Endothelial cell of umbilical vein (primary cell): ENCODE measurements around the gene CELF2. TPM values are rescaled to one million over a fixed set of nuclear protein-coding genes. Genes with fewer than 3 reads are reported as not detected.

Experiments
- BruUV-seq: library from RNA; stranded (reverse); fragments of 400-500 nt; replicated peaks from 2 replicates; lab custom pipeline; 2021; lab: Mats Ljungman, UMichigan
- CTCF ChIA-PET: fragments of 300-600, 350-600 bp; sonication (Branson Sonifier 250); formaldehyde crosslinking; loops from one replicate; lab custom pipeline; 2021; ENCODE audit warnings: antibody characterized with exemption, inconsistent platforms; lab: Charles Lee
- POLR2A ChIA-PET: fragments of 300-600, 350-600 bp; sonication (Branson Sonifier 250); formaldehyde crosslinking; loops from one replicate; lab custom pipeline; 2021; ENCODE audit warnings: antibody characterized with exemption, inconsistent platforms; lab: Charles Lee
- DNase-seq: peaks from one replicate; pipeline ENCODE4 v3.0.0-alpha.2; 2011; ENCODE audit warnings: low read depth, low spot score
- FAIRE-seq: peaks from 2 replicates; lab custom pipeline; 2011; peaks lifted over from hg19 to GRCh38; lab: Jason Lieb, UNC
- H2AFZ ChIP-seq: 2 replicates; pipeline ENCODE4 v1.6.0; 2012; ENCODE audit warnings: low read depth, low read length, control low read depth, inconsistent platforms
- H3K27ac ChIP-seq: 2 replicates; pipeline ENCODE4 v1.5.1; 2011; ENCODE audit warnings: low read depth, mild to moderate bottlenecking, control low read depth, low read length, moderate library complexity; ENCODE audit not compliant: insufficient read depth
- H3K27me3 ChIP-seq, 2 experiments: 2 replicates each; pipeline versions ENCODE4 v1.6.0 to v1.6.1; 2011; ENCODE audit warnings: low read length in 2 of 2, mixed read lengths in 1 of 2; ENCODE audit not compliant: control insufficient read depth in 2 of 2, insufficient read depth in 2 of 2
- H3K36me3 ChIP-seq, 2 experiments: 2 replicates in 1 of 2; 3 replicates in 1 of 2; pipeline ENCODE4 v1.5.1; 2011; ENCODE audit warnings: low read length in 2 of 2, mild to moderate bottlenecking in 1 of 2, moderate library complexity in 1 of 2; ENCODE audit not compliant: control insufficient read depth in 2 of 2, insufficient read depth in 2 of 2; ENCODE audit errors: extremely low read depth in 1 of 2
- H3K4me1 ChIP-seq: 3 replicates; pipeline ENCODE4 v1.5.1; 2011; ENCODE audit warnings: mild to moderate bottlenecking, low read length; ENCODE audit not compliant: control insufficient read depth, insufficient read depth; ENCODE audit errors: extremely low read depth
- H3K4me2 ChIP-seq: 2 replicates; pipeline ENCODE4 v1.6.1; 2011; ENCODE audit warnings: low read length, control low read depth, mixed read lengths; ENCODE audit not compliant: insufficient read depth
- H3K4me3 ChIP-seq, 3 experiments: fragments of 200-600 bp in 1 of 3; sonication (generic), shearing (Covaris generic) in 1 of 3; replicated peaks in 1 of 3; 2 replicates each; pipeline ENCODE4 v1.5.1; 2011 to 2016; ENCODE audit warnings: control low read depth in 3 of 3, low read length in 3 of 3, mild to moderate bottlenecking in 2 of 3, inconsistent platforms in 1 of 3, low read depth in 1 of 3, moderate library complexity in 1 of 3; ENCODE audit not compliant: insufficient read depth in 1 of 3
- H3K79me2 ChIP-seq: 2 replicates; pipeline ENCODE4 v1.6.0; 2012; ENCODE audit warnings: low read length, inconsistent platforms; ENCODE audit not compliant: control insufficient read depth, insufficient read depth
- H3K9ac ChIP-seq: replicated peaks from 2 replicates; pipeline ENCODE3; 2011; ENCODE audit warnings: low read length, control low read depth; ENCODE audit not compliant: insufficient read depth; ENCODE audit errors: extremely low read depth
- H3K9me1 ChIP-seq: replicated peaks from 3 replicates; pipeline ENCODE4 v1.6.0; 2011; ENCODE audit warnings: mild to moderate bottlenecking, low read length; ENCODE audit not compliant: control insufficient read depth, insufficient read depth; ENCODE audit errors: extremely low read depth
- H3K9me3 ChIP-seq: replicated peaks from 2 replicates; pipeline ENCODE4 v1.5.1; 2012; ENCODE audit warnings: low read length, inconsistent platforms; ENCODE audit not compliant: control insufficient read depth, insufficient read depth
- H4K20me1 ChIP-seq: replicated peaks from 2 replicates; pipeline ENCODE3; 2011; ENCODE audit warnings: mild to moderate bottlenecking, low read length; ENCODE audit not compliant: control insufficient read depth, insufficient read depth; ENCODE audit errors: extremely low read depth
- CTCF ChIP-seq, 2 donors: IDR thresholded peaks; 1 replicate in 1 of 2; 2 replicates in 1 of 2; pipeline ENCODE4 v1.5.1; 2011; ENCODE audit warnings: low read length in 2 of 2, mild to moderate bottlenecking in 2 of 2, moderate library complexity in 2 of 2, control low read depth in 1 of 2, inconsistent platforms in 1 of 2, low read depth in 1 of 2; ENCODE audit not compliant: insufficient read depth in 1 of 2; ENCODE audit errors: extremely low read depth in 1 of 2
- EZH2 ChIP-seq: IDR thresholded peaks from 2 replicates; pipeline ENCODE4 v1.6.1; 2012; ENCODE audit warnings: borderline replicate concordance, low read depth, mild to moderate bottlenecking, moderate library complexity, low read length, inconsistent platforms; ENCODE audit not compliant: severe bottlenecking
- FOS ChIP-seq: IDR thresholded peaks from 2 replicates; pipeline ENCODE4 v1.6.1; 2011; ENCODE audit warnings: mild to moderate bottlenecking, low read length, moderate library complexity, borderline replicate concordance; ENCODE audit not compliant: insufficient read depth
- GATA2 ChIP-seq: IDR thresholded peaks from 2 replicates; pipeline ENCODE4 v1.7.0; 2011; ENCODE audit warnings: low read depth, mild to moderate bottlenecking, moderate library complexity, mixed read lengths, low read length; ENCODE audit not compliant: insufficient read length, insufficient read depth
- JUN ChIP-seq: IDR thresholded peaks from 2 replicates; pipeline ENCODE4 v1.6.1; 2011; ENCODE audit warnings: borderline replicate concordance, low read depth; ENCODE audit not compliant: insufficient read length, insufficient read depth
- MAX ChIP-seq: IDR thresholded peaks from 2 replicates; pipeline ENCODE4 v1.6.1; 2011; ENCODE audit not compliant: insufficient read depth, insufficient read length
- MYC ChIP-seq: IDR thresholded peaks from one replicate; pipeline ENCODE4 v1.6.1; 2011; ENCODE audit warnings: mild to moderate bottlenecking, low read depth, low read length
- POLR2A ChIP-seq: IDR thresholded peaks from 2 replicates; pipeline ENCODE4 v1.6.1; 2012; ENCODE audit warnings: low read depth, mild to moderate bottlenecking, control low read depth, low read length
- POLR2AphosphoS5 ChIP-seq: IDR thresholded peaks from 2 replicates; pipeline ENCODE4 v1.6.1; 2012; ENCODE audit warnings: low read depth, mild to moderate bottlenecking, control low read depth, low read length, moderate library complexity; ENCODE audit not compliant: insufficient read depth
- dilution Hi-C: fragments of 300-500 bp; cut with MboI; formaldehyde crosslinking; loops from one replicate; pipeline ENCODE4 v1.15.0; 2019; ENCODE audit warnings: low sequenced_read_pairs; ENCODE audit not compliant: extremely low pct_ligation_motif_present
- intact Hi-C: fragments of 100-400 bp; cut with micrococcal nuclease; formaldehyde crosslinking; loops from one replicate; pipeline ENCODE4 v1.10.0; 2022
- polyA plus RNA-seq, 4 experiments: library from polyadenylated mRNA; depleted of rRNA in 3 of 4; stranded (reverse) in 3 of 4; unstranded in 1 of 4; fragments of >200 nt; gene quantifications; 2 replicates each; pipeline versions ENCODE4 v1.2.1 to v1.2.3, GENCODE V29; 2011 to 2012; ENCODE audit warnings: missing spikeins in 1 of 4
- total RNA-seq: library from RNA; stranded (reverse); gene quantifications from 2 replicates; pipeline ENCODE4 v1.2.3, GENCODE V29; 2021

Gene CELF2
- total and polyA plus RNA-seq, 2 donors (not counting 3 experiments of a cell fraction or from before 2014, with no cell fraction given), result 21.6 to 42.6 TPM

GRCh38 chr10:11057018-11057417, 39.3 kb downstream of the CELF2 start:
- DNase-seq, result no peak
- H4K20me1 ChIP-seq, result no peaks in the 10 kb centered on the region
- CTCF ChIA-PET, result no interaction called here
- peaks cover 3% of the 10 kb centered on the region for H3K4me1 ChIP-seq
- H3K36me3 ChIP-seq, result no peaks in the 10 kb centered on the region
- H3K4me3 ChIP-seq, result no peak overlapping the region
- dilution Hi-C loops (no loop called here), intact Hi-C loops (no loop called here)
- no peaks in the 10 kb centered on the region for H3K79me2 ChIP-seq
- H3K27me3 ChIP-seq, result no peaks in the 10 kb centered on the region
- H3K27ac ChIP-seq, result no peak overlapping the region
- H3K9me3 ChIP-seq, result no peaks in the 10 kb centered on the region
- no TSS peak for BruUV-seq
- no peak overlapping the region for H3K4me2 ChIP-seq
- POLR2A ChIA-PET, result no interaction called here
- no peak overlapping the region for H2AFZ ChIP-seq
- no peak for TF ChIP-seq CTCF (IDR thresholded peaks at IDR 0.05; ENCODE audit: extremely low read depth in 1 of 2, insufficient read depth in 1 of 2, low read depth in 1 of 2, low read length in 2 of 2)
- no peak for TF ChIP-seq GATA2
- no peak for TF ChIP-seq FOS
- no peak for TF ChIP-seq JUN
- TF ChIP-seq POLR2AphosphoS5, result no peak
- no peak for TF ChIP-seq MYC
- TF ChIP-seq EZH2, result no peak
- TF ChIP-seq MAX, result no peak
- no peak for TF ChIP-seq POLR2A
- H3K9me1 ChIP-seq, result no peaks in the 10 kb centered on the region
- no peak overlapping the region for H3K9ac ChIP-seq
- FAIRE-seq, result no peak
